ENCODE results near the gene IGBP1. TPM values are rescaled to one million over a fixed set of nuclear protein-coding genes. Genes with fewer than 3 reads are reported as not detected.

IGBP1 gene
- total RNA-seq, 1 experiment from 2014 or later: 38.9 TPM

GRCh38 chrX:70166601-70167590 lies 33.6 kb downstream of the IGBP1 start:
- peaks cover 38% of the 10 kb centered on the region for H3K4me1 Mint-ChIP-seq
- ChIA-PET CTCF (interaction anchor here (1.3 to 1.6 kb wide), 2 partner anchors 34 to 96 kb away, joined by 3 to 4 read pairs; partner anchors contain the start of gene IGBP1), POLR2A (no interaction called here)
- no peaks in the 10 kb centered on the region for H3K27me3 Mint-ChIP-seq (ENCODE audit: low read depth)
- H3K9me3 Mint-ChIP-seq: no peaks in the 10 kb centered on the region
- ATAC-seq: no peak; the same call in 1 of the 2 replicates
- H3K27ac Mint-ChIP-seq: peak overlapping the region; percentile 59
- H3K36me3 Mint-ChIP-seq: peaks cover 18% of the 10 kb centered on the region
- DNase-seq (ENCODE audit: low spot score): no peak
- TF ChIP-seq NR3C1 (CRISPR knock-in tag; conservative IDR thresholded peaks at IDR 0.05; ENCODE audit: low read depth) (no peak), TEAD4 (CRISPR knock-in tag; IDR thresholded peaks at IDR 0.05) (no peak), ERG (CRISPR knock-in tag; IDR thresholded peaks at IDR 0.05) (no peak), RORB (CRISPR knock-in tag; IDR thresholded peaks at IDR 0.05) (no peak), GTF2I (CRISPR knock-in tag; conservative IDR thresholded peaks at IDR 0.05) (no peak), ZNF138 (CRISPR knock-in tag; conservative IDR thresholded peaks at IDR 0.05) (no peak), CBFB (CRISPR knock-in tag; IDR thresholded peaks at IDR 0.05; ENCODE audit: low read depth) (no peak)
- no peak overlapping the region for H3K4me3 Mint-ChIP-seq

GRCh38 chrX:70168238-70169188 lies 35.3 kb downstream of the IGBP1 start:
- ChIA-PET POLR2A (interaction anchor here (1.5 kb wide), 1 partner anchor 35 kb away, joined by 5 read pairs; the partner anchor contains the start of gene IGBP1), CTCF (interaction anchor here (0.6 to 1.5 kb wide), 5 partner anchors 29 to 1742 kb away, joined by 3 to 12 read pairs (median 4); partner anchors contain the start of genes GDPD2, IGBP1 and NHSL2)
- ATAC-seq: peak; percentile 58
- Mint-ChIP-seq H3K27ac (peak overlapping the region; percentile 68), H3K36me3 (peaks cover 18% of the 10 kb centered on the region), H3K27me3 (ENCODE audit: low read depth) (no peaks in the 10 kb centered on the region), H3K9me3 (no peaks in the 10 kb centered on the region), H3K4me3 (peak overlapping the region; percentile 52), H3K4me1 (peaks cover 52% of the 10 kb centered on the region)
- peak; percentile 10 for DNase-seq (ENCODE audit: low spot score)
- no peak for TF ChIP-seq PRRX2 (CRISPR knock-in tag; IDR thresholded peaks at IDR 0.05)
- no peak for TF ChIP-seq EMX1 (CRISPR knock-in tag; IDR thresholded peaks at IDR 0.05)
- no peak for TF ChIP-seq RELA (CRISPR knock-in tag; IDR thresholded peaks at IDR 0.05; ENCODE audit: borderline replicate concordance)
- TF ChIP-seq ATF6 (CRISPR knock-in tag; IDR thresholded peaks at IDR 0.05): no peak
- no peak for TF ChIP-seq ZNF425 (CRISPR knock-in tag; conservative IDR thresholded peaks at IDR 0.05)
- no peak for TF ChIP-seq CDX4 (CRISPR knock-in tag; IDR thresholded peaks at IDR 0.05; ENCODE audit: borderline replicate concordance)
- TF ChIP-seq USF1 (CRISPR knock-in tag; IDR thresholded peaks at IDR 0.05): no peak
- no peak for TF ChIP-seq FOXP1 (CRISPR knock-in tag; IDR thresholded peaks at IDR 0.05; ENCODE audit: borderline replicate concordance)
- TF ChIP-seq GRHL2 (CRISPR knock-in tag; IDR thresholded peaks at IDR 0.05; ENCODE audit: insufficient replicate concordance, severe bottlenecking): no peak
- TF ChIP-seq ESRRA (CRISPR knock-in tag; IDR thresholded peaks at IDR 0.05; ENCODE audit: borderline replicate concordance): no peak

Measured in WTC11 (cell line).